A673 (cell line): ENCODE data around the gene ATP2A2.

Experiments
- CTCF ChIP-seq: fragments of 300-800, 200-600 bp; sonication (generic); conservative IDR thresholded peaks from 2 replicates; pipeline ENCODE4 v1.5.1; 2017; ENCODE audit warnings: low read depth, mild to moderate bottlenecking, antibody characterized with exemption, low read length, moderate library complexity, mixed read lengths
- EZH2 ChIP-seq: fragments of 200-600 bp; sonication (generic); IDR thresholded peaks from 2 replicates; pipeline ENCODE4 v1.6.1; 2017; ENCODE audit warnings: borderline replicate concordance, low read depth, mild to moderate bottlenecking, mixed read lengths, antibody characterized with exemption, low read length; ENCODE audit not compliant: poor library complexity, severe bottlenecking

- no peak for TF ChIP-seq CTCF
- no peak for TF ChIP-seq EZH2
Observed at GRCh38 chr12:110366321-110367142, 85.5 kb downstream of the ATP2A2 start.
